GM23338 (cell line): Measurements from ENCODE around the gene ZFHX3. TPM values are rescaled to one million over a fixed set of nuclear protein-coding genes. Genes with fewer than 3 reads are reported as not detected.
A peak's percentile ranks its signal among the peaks of the same experiment; 100 is the strongest.

Experiments
- ATAC-seq: fragments of 200-7000 bp; cut with Tn5 transposase; 3 replicates; pipeline ENCODE4 v1.9.1; 2020
- DNase-seq: peaks from one replicate; pipeline ENCODE4 v3.0.0-alpha.2; 2015; ENCODE audit warnings: low spot score
- H2AFZ ChIP-seq: fragments of 200-600 bp; sonication (generic); 2 replicates; pipeline ENCODE4 v1.8.0; 2016; ENCODE audit warnings: antibody characterized with exemption, mild to moderate bottlenecking, moderate library complexity
- H3F3A ChIP-seq: fragments of 200-600 bp; sonication (generic); replicated peaks from 2 replicates; pipeline ENCODE4 v1.8.0; 2017; ENCODE audit warnings: antibody characterized with exemption, mixed run types, low read depth
- H3K27ac ChIP-seq: fragments of 200-600 bp; sonication (generic); 2 replicates; pipeline ENCODE4 v1.6.1; 2016; ENCODE audit warnings: low read depth
- H3K27me3 ChIP-seq: fragments of 200-600 bp; sonication (generic); 2 replicates; pipeline ENCODE4 v1.8.0; 2016; ENCODE audit warnings: mild to moderate bottlenecking, mixed run types, moderate library complexity; ENCODE audit not compliant: insufficient read depth
- H3K36me3 ChIP-seq: fragments of 200-600 bp; sonication (generic); 2 replicates; pipeline ENCODE4 v1.8.0; 2016; ENCODE audit warnings: mild to moderate bottlenecking; ENCODE audit not compliant: insufficient read depth
- H3K4me1 ChIP-seq: fragments of 200-600 bp; sonication (generic); 2 replicates; pipeline ENCODE4 v1.8.0; 2016; ENCODE audit warnings: mild to moderate bottlenecking, moderate library complexity; ENCODE audit not compliant: insufficient read depth
- H3K4me2 ChIP-seq: fragments of 200-600 bp; sonication (generic); 2 replicates; pipeline ENCODE4 v1.7.1; 2017; ENCODE audit warnings: mixed run types
- H3K4me3 ChIP-seq: fragments of 200-600 bp; sonication (generic); 2 replicates; pipeline ENCODE4 v1.6.1; 2016; ENCODE audit warnings: mixed run types
- H3K79me2 ChIP-seq: fragments of 200-600 bp; sonication (generic); replicated peaks from 2 replicates; pipeline ENCODE4 v1.8.0; 2017; ENCODE audit warnings: mild to moderate bottlenecking; ENCODE audit not compliant: insufficient read depth
- H3K9me2 ChIP-seq: fragments of 200-600 bp; sonication (generic); 2 replicates; pipeline ENCODE4 v1.8.0; 2017; ENCODE audit not compliant: insufficient read depth
- H4K20me1 ChIP-seq: fragments of 200-600 bp; sonication (generic); replicated peaks from 2 replicates; pipeline ENCODE4 v1.8.0; 2017; ENCODE audit warnings: mild to moderate bottlenecking; ENCODE audit not compliant: insufficient read depth
- H3K27ac Mint-ChIP-seq: 2 replicates; pipeline ENCODE4 v1.8.0; 2020; ENCODE audit warnings: inconsistent platforms, mild to moderate bottlenecking, moderate library complexity, mixed read lengths
- H3K27me3 Mint-ChIP-seq: 3 replicates; pipeline ENCODE4 v1.8.0; 2022; ENCODE audit warnings: low read depth, mild to moderate bottlenecking, moderate library complexity, mixed read lengths, inconsistent platforms; ENCODE audit not compliant: insufficient read depth, poor library complexity
- H3K36me3 Mint-ChIP-seq: 3 replicates; pipeline ENCODE4 v1.8.0; 2021; ENCODE audit warnings: low read depth, mild to moderate bottlenecking, inconsistent platforms, moderate library complexity, mixed read lengths
- H3K4me1 Mint-ChIP-seq: 3 replicates; pipeline ENCODE4 v1.8.0; 2020; ENCODE audit warnings: mild to moderate bottlenecking, inconsistent platforms, mixed read lengths
- H3K4me3 Mint-ChIP-seq: 3 replicates; pipeline ENCODE4 v1.8.0; 2021; ENCODE audit warnings: moderate library complexity, mild to moderate bottlenecking, inconsistent platforms, mixed read lengths
- H3K9me3 Mint-ChIP-seq: 3 replicates; pipeline ENCODE4 v1.8.0; 2020; ENCODE audit warnings: moderate library complexity, mild to moderate bottlenecking, inconsistent platforms, mixed read lengths
- EZH2 ChIP-seq: fragments of 200-600 bp; sonication (generic); IDR thresholded peaks from one replicate; pipeline ENCODE4 v1.8.0; 2017; ENCODE audit warnings: antibody characterized with exemption, mild to moderate bottlenecking, low read depth; ENCODE audit not compliant: unreplicated experiment
- NANOG ChIP-seq: IDR thresholded peaks from 2 replicates; pipeline ENCODE4 v1.6.1; 2016; ENCODE audit warnings: antibody characterized with exemption, borderline replicate concordance
- polyA plus RNA-seq: library from polyadenylated mRNA; unstranded; fragments of >200 nt; fragmentation: Nextera tagmentation; extraction: Ambion mirVana; gene quantifications from 2 replicates; pipeline ENCODE4 v1.2.1, GENCODE V29; 2016
- total RNA-seq: library from RNA; depleted of rRNA; stranded (reverse); fragments of >200 nt; shearing (Covaris generic); gene quantifications from 2 replicates; pipeline ENCODE4 v1.2.3, GENCODE V29; 2014
- TF ChIP-seq, protein P1 (sequence below): fragments of 250-450 bp; sonication (Bioruptor Pico); IDR thresholded peaks from 2 replicates; pipeline ENCODE4 v1.5.0; 2020; ENCODE audit warnings: mild to moderate bottlenecking, moderate library complexity

ZFHX3 gene
- total and polyA plus RNA-seq, 2 experiments from 2014 or later, result 1.0 to 1.5 TPM

DNA sequence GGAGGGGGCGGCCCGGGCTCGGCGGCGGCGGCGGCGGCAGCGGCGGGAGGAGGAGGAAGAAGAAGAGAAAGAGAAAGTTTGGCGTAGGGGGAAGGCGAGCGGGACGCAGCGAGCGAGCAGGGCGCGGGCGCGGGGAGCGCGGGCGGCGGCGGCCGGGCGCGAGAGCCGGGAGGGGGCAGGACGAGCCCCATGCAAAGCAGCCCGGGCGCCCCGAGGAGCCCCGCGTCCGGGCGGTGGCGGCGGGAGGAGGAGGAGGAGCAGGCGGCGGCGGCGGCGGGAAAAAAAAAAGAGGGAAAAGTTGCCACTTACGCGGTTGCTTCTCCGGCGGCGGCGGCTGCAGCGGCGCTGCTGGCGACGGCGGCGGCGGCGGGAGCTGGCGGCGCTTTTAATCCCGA, 10.3 kb upstream of the ZFHX3 start (continued):
- TF ChIP-seq, protein P1, sequence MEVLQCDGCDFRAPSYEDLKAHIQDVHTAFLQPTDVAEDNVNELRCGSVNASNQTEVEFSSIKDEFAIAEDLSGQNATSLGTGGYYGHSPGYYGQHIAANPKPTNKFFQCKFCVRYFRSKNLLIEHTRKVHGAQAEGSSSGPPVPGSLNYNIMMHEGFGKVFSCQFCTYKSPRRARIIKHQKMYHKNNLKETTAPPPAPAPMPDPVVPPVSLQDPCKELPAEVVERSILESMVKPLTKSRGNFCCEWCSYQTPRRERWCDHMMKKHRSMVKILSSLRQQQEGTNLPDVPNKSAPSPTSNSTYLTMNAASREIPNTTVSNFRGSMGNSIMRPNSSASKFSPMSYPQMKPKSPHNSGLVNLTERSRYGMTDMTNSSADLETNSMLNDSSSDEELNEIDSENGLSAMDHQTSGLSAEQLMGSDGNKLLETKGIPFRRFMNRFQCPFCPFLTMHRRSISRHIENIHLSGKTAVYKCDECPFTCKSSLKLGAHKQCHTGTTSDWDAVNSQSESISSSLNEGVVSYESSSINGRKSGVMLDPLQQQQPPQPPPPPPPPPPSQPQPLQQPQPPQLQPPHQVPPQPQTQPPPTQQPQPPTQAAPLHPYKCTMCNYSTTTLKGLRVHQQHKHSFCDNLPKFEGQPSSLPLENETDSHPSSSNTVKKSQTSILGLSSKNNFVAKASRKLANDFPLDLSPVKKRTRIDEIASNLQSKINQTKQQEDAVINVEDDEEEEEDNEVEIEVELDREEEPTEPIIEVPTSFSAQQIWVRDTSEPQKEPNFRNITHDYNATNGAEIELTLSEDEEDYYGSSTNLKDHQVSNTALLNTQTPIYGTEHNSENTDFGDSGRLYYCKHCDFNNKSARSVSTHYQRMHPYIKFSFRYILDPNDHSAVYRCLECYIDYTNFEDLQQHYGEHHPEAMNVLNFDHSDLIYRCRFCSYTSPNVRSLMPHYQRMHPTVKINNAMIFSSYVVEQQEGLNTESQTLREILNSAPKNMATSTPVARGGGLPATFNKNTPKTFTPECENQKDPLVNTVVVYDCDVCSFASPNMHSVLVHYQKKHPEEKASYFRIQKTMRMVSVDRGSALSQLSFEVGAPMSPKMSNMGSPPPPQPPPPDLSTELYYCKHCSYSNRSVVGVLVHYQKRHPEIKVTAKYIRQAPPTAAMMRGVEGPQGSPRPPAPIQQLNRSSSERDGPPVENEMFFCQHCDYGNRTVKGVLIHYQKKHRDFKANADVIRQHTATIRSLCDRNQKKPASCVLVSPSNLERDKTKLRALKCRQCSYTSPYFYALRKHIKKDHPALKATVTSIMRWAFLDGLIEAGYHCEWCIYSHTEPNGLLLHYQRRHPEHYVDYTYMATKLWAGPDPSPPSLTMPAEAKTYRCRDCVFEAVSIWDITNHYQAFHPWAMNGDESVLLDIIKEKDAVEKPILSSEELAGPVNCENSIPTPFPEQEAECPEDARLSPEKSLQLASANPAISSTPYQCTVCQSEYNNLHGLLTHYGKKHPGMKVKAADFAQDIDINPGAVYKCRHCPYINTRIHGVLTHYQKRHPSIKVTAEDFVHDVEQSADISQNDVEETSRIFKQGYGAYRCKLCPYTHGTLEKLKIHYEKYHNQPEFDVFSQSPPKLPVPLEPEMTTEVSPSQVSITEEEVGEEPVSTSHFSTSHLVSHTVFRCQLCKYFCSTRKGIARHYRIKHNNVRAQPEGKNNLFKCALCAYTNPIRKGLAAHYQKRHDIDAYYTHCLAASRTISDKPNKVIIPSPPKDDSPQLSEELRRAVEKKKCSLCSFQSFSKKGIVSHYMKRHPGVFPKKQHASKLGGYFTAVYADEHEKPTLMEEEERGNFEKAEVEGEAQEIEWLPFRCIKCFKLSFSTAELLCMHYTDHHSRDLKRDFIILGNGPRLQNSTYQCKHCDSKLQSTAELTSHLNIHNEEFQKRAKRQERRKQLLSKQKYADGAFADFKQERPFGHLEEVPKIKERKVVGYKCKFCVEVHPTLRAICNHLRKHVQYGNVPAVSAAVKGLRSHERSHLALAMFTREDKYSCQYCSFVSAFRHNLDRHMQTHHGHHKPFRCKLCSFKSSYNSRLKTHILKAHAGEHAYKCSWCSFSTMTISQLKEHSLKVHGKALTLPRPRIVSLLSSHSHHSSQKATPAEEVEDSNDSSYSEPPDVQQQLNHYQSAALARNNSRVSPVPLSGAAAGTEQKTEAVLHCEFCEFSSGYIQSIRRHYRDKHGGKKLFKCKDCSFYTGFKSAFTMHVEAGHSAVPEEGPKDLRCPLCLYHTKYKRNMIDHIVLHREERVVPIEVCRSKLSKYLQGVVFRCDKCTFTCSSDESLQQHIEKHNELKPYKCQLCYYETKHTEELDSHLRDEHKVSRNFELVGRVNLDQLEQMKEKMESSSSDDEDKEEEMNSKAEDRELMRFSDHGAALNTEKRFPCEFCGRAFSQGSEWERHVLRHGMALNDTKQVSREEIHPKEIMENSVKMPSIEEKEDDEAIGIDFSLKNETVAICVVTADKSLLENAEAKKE (CRISPR knock-in tag), result no peak

DNA sequence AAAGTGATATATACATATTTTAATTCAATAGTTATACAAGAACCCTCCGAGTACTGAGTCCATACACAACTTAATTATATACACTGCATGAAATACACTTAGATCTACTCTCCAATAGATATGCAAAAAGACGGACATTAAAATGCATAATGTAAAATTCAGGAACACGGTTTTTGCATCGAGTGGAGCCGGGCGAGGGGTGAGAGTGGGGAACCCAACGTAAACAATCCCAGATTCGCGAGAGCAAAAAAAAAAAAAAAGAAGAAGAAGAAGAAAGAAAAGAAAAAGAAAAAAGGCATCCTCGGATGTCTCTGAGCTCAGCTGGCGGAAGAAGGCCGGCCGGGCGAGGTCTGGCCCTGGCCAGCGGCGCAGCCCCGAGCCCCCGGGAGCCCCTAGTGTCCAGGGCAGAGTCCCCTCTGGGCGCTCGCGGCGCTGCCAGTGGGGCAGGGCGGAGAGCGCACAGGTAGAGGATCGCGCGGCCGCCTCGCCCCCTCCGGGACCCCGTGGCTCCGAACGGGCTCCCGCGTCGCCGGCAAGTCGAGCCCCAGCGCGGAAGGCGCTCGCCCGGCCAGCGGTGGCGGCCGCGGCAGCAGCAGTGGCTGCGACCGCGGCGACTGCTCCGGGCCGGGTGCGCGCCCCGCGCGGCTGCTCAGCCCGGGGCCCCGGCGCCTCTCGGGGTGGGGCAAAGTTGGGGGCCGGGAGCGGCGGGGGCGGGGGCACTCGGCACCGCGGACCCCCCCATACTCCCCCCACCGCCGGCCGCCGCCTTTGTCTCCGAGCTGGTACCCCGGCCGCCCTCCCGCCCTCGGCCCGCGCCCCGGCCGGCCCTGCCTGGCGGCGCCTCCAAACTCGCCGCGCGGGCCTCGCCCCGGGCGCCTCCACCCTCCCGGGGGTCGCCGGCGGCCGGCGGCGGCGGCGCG, 9.6 kb upstream of the ZFHX3 start:
- Histone ChIP-seq H3F3A (peaks cover 13% of the 10 kb centered on the region), H3K27ac (no peak overlapping the region), H3K4me1 (peaks cover 79% of the 10 kb centered on the region), H3K36me3 (no peaks in the 10 kb centered on the region), H2AFZ (no peak overlapping the region), H3K79me2 (0 out of 2 replicates have a peak, but pooled peaks cover 5% of the 10 kb centered on the region), H3K4me3 (peak overlapping the region; percentile 60), H3K4me2 (peak overlapping the region; percentile 89), H3K9me2 (no peaks in the 10 kb centered on the region), H3K27me3 (peaks cover 83% of the 10 kb centered on the region), H4K20me1 (peaks cover 15% of the 10 kb centered on the region)
- TF ChIP-seq EZH2, result peak; percentile 90
- TF ChIP-seq NANOG, result no peak
- no peak overlapping the region for H3K27ac Mint-ChIP-seq
- peaks cover 39% of the 10 kb centered on the region for H3K27me3 Mint-ChIP-seq
- peaks cover 55% of the 10 kb centered on the region for H3K4me1 Mint-ChIP-seq
- H3K9me3 Mint-ChIP-seq, result no peaks in the 10 kb centered on the region; the same call in 2 of the 3 replicates
- ATAC-seq (peak; percentile 15), DNase-seq (peak; percentile 58)
- H3K36me3 Mint-ChIP-seq, result no peaks in the 10 kb centered on the region; the same call in 2 of the 3 replicates
- peak overlapping the region; percentile 80 for H3K4me3 Mint-ChIP-seq
